Measurements from ENCODE around the gene NAAA.

GRCh38 chr4:75939890-75940691 is 722 bp downstream of the NAAA start:
- no peak for TF ChIP-seq CEBPB (IDR thresholded peaks at IDR 0.05; ENCODE audit: borderline replicate concordance, low read depth, low read length)
- no peak for TF ChIP-seq CCAR2 (optimal IDR thresholded peaks at IDR 0.05; ENCODE audit: low read depth, low read length)
- TF ChIP-seq BCL6 (CRISPR knock-in tag; IDR thresholded peaks at IDR 0.05), result no peak
- TF ChIP-seq ZC3H13 (CRISPR knock-in tag; IDR thresholded peaks at IDR 0.05), result no peak
- no peak for TF ChIP-seq SOX13 (IDR thresholded peaks at IDR 0.05)
- no peak; a peak in 1 of 4 replicates for TF ChIP-seq SOX13 (CRISPR knock-in tag; conservative IDR thresholded peaks at IDR 0.05 in 1 of 2, IDR thresholded peaks at IDR 0.05 in 1 of 2)
- no peak for TF ChIP-seq JUNB (CRISPR knock-in tag; IDR thresholded peaks at IDR 0.05; ENCODE audit: borderline replicate concordance)
- no peak for TF ChIP-seq HIVEP1 (CRISPR knock-in tag; IDR thresholded peaks at IDR 0.05)
- TF ChIP-seq ZNF790 (CRISPR knock-in tag; IDR thresholded peaks at IDR 0.05; ENCODE audit: borderline replicate concordance), result no peak
- no peak for TF ChIP-seq JARID2 (CRISPR knock-in tag; IDR thresholded peaks at IDR 0.05; ENCODE audit: insufficient replicate concordance)

Measured in HepG2 (cell line).